CD4-positive, alpha-beta T cell (primary cell): ENCODE data around the gene RNPS1. TPM values are rescaled to one million over a fixed set of nuclear protein-coding genes. Genes with fewer than 3 reads are reported as not detected.

Source experiments
- ATAC-seq: fragments of 200-7000 bp; cut with Tn5 transposase; one replicate; pipeline ENCODE4 v1.10.0; 2022; ENCODE audit warnings: mild to moderate bottlenecking; ENCODE audit not compliant: poor library complexity
- CTCF ChIA-PET: fragments of 350-600 bp; sonication (Branson Sonifier 250); formaldehyde crosslinking; loops from one replicate; lab custom pipeline; 2021; ENCODE audit warnings: antibody characterized with exemption, inconsistent platforms; lab: Charles Lee
- POLR2A ChIA-PET: fragments of 350-600 bp; sonication (Branson Sonifier 250); formaldehyde crosslinking; loops from one replicate; lab custom pipeline; 2021; ENCODE audit warnings: antibody characterized with exemption, inconsistent platforms; lab: Charles Lee
- DNase-seq, 14 experiments: peaks; one replicate each; pipeline ENCODE4 v3.0.0-alpha.2; 2013 to 2020; ENCODE audit warnings: mixed read lengths in 2 of 14
- H3K27ac ChIP-seq, 2 donors: one replicate each; pipeline versions ENCODE4 v1.5.1 to v1.7.0; 2013; ENCODE audit warnings: low read length in 2 of 2, low read depth in 1 of 2, mild to moderate bottlenecking in 1 of 2
- H3K27me3 ChIP-seq, 2 experiments: 1 replicate in 1 of 2; 2 replicates in 1 of 2; pipeline versions ENCODE4 v1.6.1 to v1.7.0; 2013; ENCODE audit warnings: low read length in 2 of 2, control low read depth in 1 of 2, mild to moderate bottlenecking in 1 of 2, moderate library complexity in 1 of 2; ENCODE audit not compliant: insufficient read depth in 2 of 2, control insufficient read depth in 1 of 2
- H3K36me3 ChIP-seq: one replicate; pipeline ENCODE4 v1.6.1; 2013; ENCODE audit warnings: low read length, control low read depth; ENCODE audit not compliant: insufficient read depth
- H3K4me1 ChIP-seq: one replicate; pipeline ENCODE4 v1.6.1; 2013; ENCODE audit warnings: low read length, control low read depth; ENCODE audit not compliant: insufficient read depth
- H3K4me3 ChIP-seq: one replicate; pipeline ENCODE4 v1.5.1; 2013; ENCODE audit warnings: mild to moderate bottlenecking, low read length, moderate library complexity
- H3K9me3 ChIP-seq, 2 experiments: 1 replicate in 1 of 2; 2 replicates in 1 of 2; pipeline versions ENCODE4 v1.6.1 to v1.7.0; 2013; ENCODE audit warnings: low read length in 2 of 2, mild to moderate bottlenecking in 2 of 2, control low read depth in 1 of 2, moderate library complexity in 1 of 2; ENCODE audit not compliant: control insufficient read depth in 1 of 2, insufficient read depth in 1 of 2
- H3K27ac Mint-ChIP-seq: one replicate; pipeline ENCODE4 v1.8.0; 2020; ENCODE audit warnings: mixed read lengths
- H3K27me3 Mint-ChIP-seq: one replicate; pipeline ENCODE4 v1.8.0; 2021; ENCODE audit warnings: mixed read lengths
- H3K36me3 Mint-ChIP-seq: one replicate; pipeline ENCODE4 v1.8.0; 2021; ENCODE audit warnings: low read depth, mixed read lengths
- H3K4me1 Mint-ChIP-seq: one replicate; pipeline ENCODE4 v1.8.0; 2021; ENCODE audit warnings: low read depth, mixed read lengths
- H3K4me3 Mint-ChIP-seq: one replicate; pipeline ENCODE4 v1.8.0; 2020; ENCODE audit warnings: mild to moderate bottlenecking, mixed read lengths
- H3K9me3 Mint-ChIP-seq: one replicate; pipeline ENCODE4 v1.8.0; 2020; ENCODE audit warnings: mixed read lengths
- intact Hi-C, 2 experiments: fragments of 100-400 bp; cut with DNase I in 1 of 2; cut with micrococcal nuclease in 1 of 2; formaldehyde crosslinking; loops; one replicate each; pipeline versions ENCODE4 v1.15.1 to v1.9.0; 2023 to 2025; cut with DNase I, micrococcal nuclease
- total RNA-seq, 174 experiments: library from RNA in 2 of 174; stranded (reverse) in 2 of 174; gene quantifications; one replicate each; pipeline ENCODE4 v1.2.3 and lab custom pipeline; 2021 to 2026
- TF ChIP-seq, protein P1 (sequence below): fragments of 200-600 bp; IDR thresholded peaks from one replicate; pipeline ENCODE4 v1.8.0; 2022; ENCODE audit warnings: antibody characterized with exemption, mild to moderate bottlenecking

The RNPS1 gene
- total RNA-seq, 2 experiments from 2014 or later = 211 to 214 TPM

DNA sequence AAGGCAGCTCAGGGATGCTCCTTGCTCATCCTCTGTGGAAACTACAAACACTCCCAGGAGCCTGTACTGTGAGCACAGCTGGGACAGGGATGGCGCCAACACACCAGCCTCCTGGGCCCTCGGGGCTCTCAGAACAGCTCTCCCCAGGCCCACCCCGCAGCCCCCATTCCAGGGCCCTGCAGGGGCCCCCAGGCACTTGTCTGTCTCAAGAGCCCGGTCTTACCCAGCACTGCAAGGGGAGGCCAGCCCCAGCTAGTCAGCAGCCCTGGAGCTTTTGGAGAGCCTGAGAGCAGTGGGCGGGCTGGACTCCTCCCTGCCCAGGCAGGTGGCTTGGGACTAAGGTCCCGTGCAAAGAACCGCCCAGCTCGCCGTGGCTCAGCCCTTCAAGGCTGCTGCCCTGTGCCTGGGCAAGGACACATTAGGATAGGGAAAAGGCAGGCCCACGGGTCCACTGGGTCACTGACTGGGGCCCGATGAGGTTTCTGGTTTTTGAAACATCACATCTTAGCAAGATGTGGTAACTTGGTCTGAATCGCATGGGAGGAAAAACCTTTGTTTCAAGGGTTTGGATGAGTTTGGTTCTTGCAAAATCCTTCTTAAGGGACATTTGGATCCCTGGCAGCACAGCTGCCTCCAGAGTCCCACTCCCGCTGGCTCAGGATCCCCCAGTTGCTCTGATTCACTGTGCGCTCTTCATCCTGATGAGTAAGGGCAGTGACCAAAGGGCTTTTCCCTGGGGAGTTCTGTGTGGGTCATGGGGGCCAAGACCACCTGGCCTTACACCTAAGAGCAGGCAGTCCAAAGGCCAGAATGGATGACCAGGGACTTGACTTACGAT is 28.9 kb downstream of the RNPS1 start:
- no peak for DNase-seq
- peaks cover 4% of the 10 kb centered on the region for H3K27me3 Mint-ChIP-seq
- H3K36me3 ChIP-seq = peaks cover 26% of the 10 kb centered on the region

GRCh38 chr16:2238150-2238837 is 29.6 kb downstream of the RNPS1 start:
- H3K4me3 Mint-ChIP-seq = no peak overlapping the region
- ChIA-PET POLR2A (interaction anchor here (1.0 kb wide), 1 partner anchor 13 kb away, joined by 3 read pairs; the partner anchor contains the start of gene ECI1), CTCF (no interaction called here)
- peaks cover 11% of the 10 kb centered on the region for H3K4me1 ChIP-seq
- ATAC-seq (no peak), DNase-seq (no peak)
- intact Hi-C loops = no loop called here
- H3K27ac ChIP-seq = no peak overlapping the region
- no peak overlapping the region for H3K4me3 ChIP-seq
- H3K27ac Mint-ChIP-seq = no peak overlapping the region
- peaks cover 4% of the 10 kb centered on the region for H3K27me3 Mint-ChIP-seq
- H3K36me3 ChIP-seq = peaks cover 29% of the 10 kb centered on the region
- H3K36me3 Mint-ChIP-seq = peaks cover 19% of the 10 kb centered on the region
- H3K9me3 ChIP-seq = no peaks in the 10 kb centered on the region
- no peaks in the 10 kb centered on the region for H3K9me3 Mint-ChIP-seq
- TF ChIP-seq, protein P1, sequence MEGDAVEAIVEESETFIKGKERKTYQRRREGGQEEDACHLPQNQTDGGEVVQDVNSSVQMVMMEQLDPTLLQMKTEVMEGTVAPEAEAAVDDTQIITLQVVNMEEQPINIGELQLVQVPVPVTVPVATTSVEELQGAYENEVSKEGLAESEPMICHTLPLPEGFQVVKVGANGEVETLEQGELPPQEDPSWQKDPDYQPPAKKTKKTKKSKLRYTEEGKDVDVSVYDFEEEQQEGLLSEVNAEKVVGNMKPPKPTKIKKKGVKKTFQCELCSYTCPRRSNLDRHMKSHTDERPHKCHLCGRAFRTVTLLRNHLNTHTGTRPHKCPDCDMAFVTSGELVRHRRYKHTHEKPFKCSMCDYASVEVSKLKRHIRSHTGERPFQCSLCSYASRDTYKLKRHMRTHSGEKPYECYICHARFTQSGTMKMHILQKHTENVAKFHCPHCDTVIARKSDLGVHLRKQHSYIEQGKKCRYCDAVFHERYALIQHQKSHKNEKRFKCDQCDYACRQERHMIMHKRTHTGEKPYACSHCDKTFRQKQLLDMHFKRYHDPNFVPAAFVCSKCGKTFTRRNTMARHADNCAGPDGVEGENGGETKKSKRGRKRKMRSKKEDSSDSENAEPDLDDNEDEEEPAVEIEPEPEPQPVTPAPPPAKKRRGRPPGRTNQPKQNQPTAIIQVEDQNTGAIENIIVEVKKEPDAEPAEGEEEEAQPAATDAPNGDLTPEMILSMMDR = no peak
- H3K4me1 Mint-ChIP-seq = no peaks in the 10 kb centered on the region
- peaks cover 0 to 12% of the 10 kb centered on the region in 2 experiments for H3K27me3 ChIP-seq

More for the DNA sequence above, 28.9 kb downstream of the RNPS1 start:
- no peak for ATAC-seq
- POLR2A ChIA-PET = interaction anchor here (1.0 kb wide), 1 partner anchor 13 kb away, joined by 3 read pairs; the partner anchor contains the start of gene ECI1
- no peaks in the 10 kb centered on the region for H3K4me1 Mint-ChIP-seq
- CTCF ChIA-PET = no interaction called here
- intact Hi-C loops = no loop called here
- H3K9me3 ChIP-seq = no peaks in the 10 kb centered on the region
- H3K4me1 ChIP-seq = peaks cover 11% of the 10 kb centered on the region
- peaks cover 0 to 12% of the 10 kb centered on the region in 2 experiments for H3K27me3 ChIP-seq
- no peak overlapping the region for H3K27ac Mint-ChIP-seq
- TF ChIP-seq, protein P1 = no peak
- no peak overlapping the region for H3K4me3 Mint-ChIP-seq
- peaks cover 21% of the 10 kb centered on the region for H3K36me3 Mint-ChIP-seq
- H3K4me3 ChIP-seq = no peak overlapping the region
- H3K9me3 Mint-ChIP-seq = no peaks in the 10 kb centered on the region
- no peak overlapping the region for H3K27ac ChIP-seq

GRCh38 chr16:2237493-2238149 is 30.3 kb downstream of the RNPS1 start:
- CTCF ChIA-PET = no interaction called here
- no peaks in the 10 kb centered on the region for H3K4me1 Mint-ChIP-seq
- TF ChIP-seq, protein P1 = no peak
- intact Hi-C loops = no loop called here
- Histone ChIP-seq H3K4me3 (no peak overlapping the region), H3K27ac (no peak overlapping the region), H3K36me3 (peaks cover 29% of the 10 kb centered on the region), H3K9me3 (no peaks in the 10 kb centered on the region), H3K4me1 (peaks cover 11% of the 10 kb centered on the region), H3K27me3 (peaks cover 0 to 12% of the 10 kb centered on the region in 2 experiments)
- H3K27me3 Mint-ChIP-seq = peaks cover 4% of the 10 kb centered on the region
- no peaks in the 10 kb centered on the region for H3K9me3 Mint-ChIP-seq
- POLR2A ChIA-PET = interaction anchor here (1.9 kb wide), 1 partner anchor 11 kb away, joined by 5 read pairs; no protein-coding TSS in a partner anchor
- peaks cover 19% of the 10 kb centered on the region for H3K36me3 Mint-ChIP-seq
- no peak overlapping the region for H3K4me3 Mint-ChIP-seq
- ATAC-seq (no peak), DNase-seq (no peak)
- no peak overlapping the region for H3K27ac Mint-ChIP-seq
